Measurements from ENCODE around the gene AKT1.

Gene AKT1

DNA sequence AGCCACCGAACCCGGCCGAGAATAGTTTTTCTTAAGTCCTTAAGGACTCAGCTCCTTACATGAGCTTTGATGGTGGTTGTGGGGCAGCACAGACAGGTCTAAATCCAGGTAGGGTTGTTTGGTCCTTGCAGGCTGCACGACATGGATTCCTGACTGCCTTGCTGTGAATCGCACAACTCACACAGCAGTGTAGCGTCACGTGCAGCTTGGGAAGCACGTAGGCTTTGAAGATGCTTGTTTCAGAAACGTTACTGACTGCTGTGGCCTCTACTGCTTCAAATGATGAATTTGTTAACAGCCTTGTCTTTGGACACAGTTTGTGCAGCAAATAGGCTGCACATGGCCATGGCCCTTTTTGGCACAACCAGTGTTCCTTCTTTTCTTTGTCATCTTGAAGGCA, 35.2 kb upstream of the AKT1 start:
- no peak for DNase-seq (ENCODE audit: extremely low read depth, low read depth)
- TF ChIP-seq, protein P1, sequence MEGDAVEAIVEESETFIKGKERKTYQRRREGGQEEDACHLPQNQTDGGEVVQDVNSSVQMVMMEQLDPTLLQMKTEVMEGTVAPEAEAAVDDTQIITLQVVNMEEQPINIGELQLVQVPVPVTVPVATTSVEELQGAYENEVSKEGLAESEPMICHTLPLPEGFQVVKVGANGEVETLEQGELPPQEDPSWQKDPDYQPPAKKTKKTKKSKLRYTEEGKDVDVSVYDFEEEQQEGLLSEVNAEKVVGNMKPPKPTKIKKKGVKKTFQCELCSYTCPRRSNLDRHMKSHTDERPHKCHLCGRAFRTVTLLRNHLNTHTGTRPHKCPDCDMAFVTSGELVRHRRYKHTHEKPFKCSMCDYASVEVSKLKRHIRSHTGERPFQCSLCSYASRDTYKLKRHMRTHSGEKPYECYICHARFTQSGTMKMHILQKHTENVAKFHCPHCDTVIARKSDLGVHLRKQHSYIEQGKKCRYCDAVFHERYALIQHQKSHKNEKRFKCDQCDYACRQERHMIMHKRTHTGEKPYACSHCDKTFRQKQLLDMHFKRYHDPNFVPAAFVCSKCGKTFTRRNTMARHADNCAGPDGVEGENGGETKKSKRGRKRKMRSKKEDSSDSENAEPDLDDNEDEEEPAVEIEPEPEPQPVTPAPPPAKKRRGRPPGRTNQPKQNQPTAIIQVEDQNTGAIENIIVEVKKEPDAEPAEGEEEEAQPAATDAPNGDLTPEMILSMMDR (IDR thresholded peaks at IDR 0.05; ENCODE audit: low read depth, low read length): no peak

DNA sequence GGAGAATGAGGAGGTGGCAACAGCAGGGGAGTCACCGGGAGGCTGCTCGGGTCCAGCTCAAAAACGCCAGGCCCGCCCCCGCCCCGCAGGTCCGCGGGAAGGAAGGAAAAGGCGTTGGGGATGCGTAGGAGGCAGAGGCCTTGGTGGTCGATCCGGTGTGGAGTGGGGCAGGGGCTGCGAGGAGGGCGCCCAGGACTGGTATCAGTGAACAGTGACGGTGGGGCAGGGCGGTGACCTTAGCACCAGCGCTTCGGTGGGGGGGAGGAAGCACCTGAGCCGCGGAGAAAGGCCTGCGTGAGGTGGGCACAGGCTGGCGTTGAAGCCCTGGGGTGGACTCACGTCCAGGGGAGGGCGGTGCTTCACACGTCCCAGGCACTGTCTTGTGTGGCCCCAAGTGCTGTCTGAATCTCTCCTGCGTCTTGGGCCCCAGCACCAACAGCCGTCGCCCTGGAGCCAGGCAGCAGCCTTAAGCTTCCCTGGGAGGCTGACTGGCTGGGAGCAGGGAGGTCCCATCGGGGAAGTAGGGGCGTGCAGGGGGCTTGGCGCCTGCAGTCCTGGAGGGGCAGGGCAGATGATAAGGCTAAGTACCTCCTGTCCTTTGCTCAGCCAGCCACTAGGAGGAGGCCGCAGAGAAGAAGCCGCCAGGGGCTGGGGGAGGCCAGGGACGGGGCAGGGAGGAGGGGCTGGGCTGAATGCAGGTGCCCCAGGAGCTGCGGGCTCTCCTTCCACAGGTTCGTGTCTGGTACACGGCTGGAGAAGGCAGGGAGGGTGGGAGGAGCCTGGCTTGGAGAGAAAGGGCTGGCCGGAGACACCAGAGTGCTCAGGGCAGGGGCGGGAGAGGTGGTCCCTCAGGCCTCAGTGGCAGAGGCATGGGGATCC, 31.9 kb upstream of the AKT1 start:
- DNase-seq (ENCODE audit: extremely low read depth, low read depth): no peak
- TF ChIP-seq, protein P1 (IDR thresholded peaks at IDR 0.05; ENCODE audit: low read depth, low read length): peak; percentile 48

DNA sequence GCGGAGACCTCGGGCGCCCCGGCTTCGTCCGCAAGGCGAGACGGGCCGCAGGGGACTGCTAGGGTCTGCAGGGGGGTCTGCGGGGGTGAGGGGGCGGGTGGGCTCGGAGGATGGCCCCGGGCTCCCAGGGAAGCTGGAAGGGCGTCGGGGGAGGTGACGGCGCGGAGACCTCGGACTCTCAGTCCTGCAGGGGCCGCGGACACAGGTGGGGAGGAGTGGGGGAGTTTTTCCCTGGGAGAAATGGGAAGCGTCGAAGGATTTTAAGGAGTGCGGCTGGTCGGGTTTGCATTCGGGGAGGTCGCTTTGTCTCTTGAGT, 31.3 kb upstream of the AKT1 start:
- DNase-seq (ENCODE audit: extremely low read depth, low read depth): no peak
- TF ChIP-seq, protein P1 (IDR thresholded peaks at IDR 0.05; ENCODE audit: low read depth, low read length): no peak

DNA sequence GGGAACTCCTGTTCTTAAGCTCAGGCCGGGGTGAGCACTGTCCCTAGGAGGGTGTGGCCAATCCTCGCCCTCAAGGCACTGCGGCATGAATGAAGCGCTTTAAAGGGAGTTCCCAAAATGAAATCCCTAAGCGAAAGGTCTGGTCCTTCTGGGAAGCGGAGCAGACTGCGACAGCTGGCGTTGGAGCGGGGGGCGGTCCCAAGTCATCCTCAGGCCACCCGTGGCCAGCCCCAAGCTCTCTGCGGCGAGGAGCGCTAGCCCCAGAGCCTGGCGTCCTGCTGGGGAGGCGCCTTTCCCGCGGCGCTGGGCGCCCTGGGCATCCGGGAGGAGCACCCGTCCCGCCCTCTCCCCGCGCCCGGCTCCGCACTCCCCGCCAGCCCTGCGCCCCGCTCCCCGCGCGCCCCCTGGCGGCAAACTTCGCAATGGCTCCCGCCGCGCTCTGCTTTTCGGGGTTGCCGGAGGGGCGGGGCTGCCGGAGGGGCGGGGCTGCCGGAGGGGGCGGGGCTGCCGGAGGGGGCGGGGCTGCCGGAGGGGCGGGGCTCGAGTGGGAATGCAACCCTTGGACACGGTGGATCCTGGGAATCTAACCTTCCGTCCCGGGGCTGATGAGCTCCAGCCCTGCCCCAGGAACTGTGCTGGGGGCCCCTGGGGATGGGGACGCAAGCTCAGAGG, 30.8 kb upstream of the AKT1 start:
- DNase-seq (ENCODE audit: extremely low read depth, low read depth): peak; percentile 54
- TF ChIP-seq, protein P1 (IDR thresholded peaks at IDR 0.05; ENCODE audit: low read depth, low read length): peak; percentile 46

DNA sequence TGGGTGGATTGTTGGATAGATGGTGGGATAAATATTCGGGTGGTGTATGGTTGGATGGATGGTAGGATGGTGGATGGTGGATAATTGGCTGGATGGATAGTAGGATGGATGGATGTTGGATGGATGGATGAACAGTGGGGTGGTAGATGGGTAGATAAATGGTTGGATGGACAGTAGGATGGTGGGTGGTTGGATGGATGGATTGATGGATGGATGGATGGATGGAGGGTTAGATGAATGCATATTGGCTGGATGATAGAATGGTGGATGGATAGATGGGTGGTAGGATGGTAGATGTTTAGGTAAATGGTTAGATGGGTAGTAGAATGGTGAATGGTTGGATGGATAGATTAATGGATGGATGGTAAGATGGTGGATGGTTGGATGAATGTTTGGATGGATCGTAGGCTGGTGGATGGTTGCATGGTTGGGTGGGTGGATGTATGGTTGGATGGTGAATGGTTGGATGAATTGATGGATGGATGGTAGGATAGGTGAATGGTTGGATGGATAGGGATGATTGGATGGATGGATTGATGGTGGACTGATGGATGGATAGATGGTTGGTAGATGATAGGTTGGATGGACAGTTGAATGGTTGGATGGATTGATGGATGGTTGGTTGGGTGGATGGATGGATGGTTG, 28.9 kb upstream of the AKT1 start:
- no peak for DNase-seq (ENCODE audit: extremely low read depth, low read depth)
- TF ChIP-seq, protein P1 (IDR thresholded peaks at IDR 0.05; ENCODE audit: low read depth, low read length): no peak

DNA sequence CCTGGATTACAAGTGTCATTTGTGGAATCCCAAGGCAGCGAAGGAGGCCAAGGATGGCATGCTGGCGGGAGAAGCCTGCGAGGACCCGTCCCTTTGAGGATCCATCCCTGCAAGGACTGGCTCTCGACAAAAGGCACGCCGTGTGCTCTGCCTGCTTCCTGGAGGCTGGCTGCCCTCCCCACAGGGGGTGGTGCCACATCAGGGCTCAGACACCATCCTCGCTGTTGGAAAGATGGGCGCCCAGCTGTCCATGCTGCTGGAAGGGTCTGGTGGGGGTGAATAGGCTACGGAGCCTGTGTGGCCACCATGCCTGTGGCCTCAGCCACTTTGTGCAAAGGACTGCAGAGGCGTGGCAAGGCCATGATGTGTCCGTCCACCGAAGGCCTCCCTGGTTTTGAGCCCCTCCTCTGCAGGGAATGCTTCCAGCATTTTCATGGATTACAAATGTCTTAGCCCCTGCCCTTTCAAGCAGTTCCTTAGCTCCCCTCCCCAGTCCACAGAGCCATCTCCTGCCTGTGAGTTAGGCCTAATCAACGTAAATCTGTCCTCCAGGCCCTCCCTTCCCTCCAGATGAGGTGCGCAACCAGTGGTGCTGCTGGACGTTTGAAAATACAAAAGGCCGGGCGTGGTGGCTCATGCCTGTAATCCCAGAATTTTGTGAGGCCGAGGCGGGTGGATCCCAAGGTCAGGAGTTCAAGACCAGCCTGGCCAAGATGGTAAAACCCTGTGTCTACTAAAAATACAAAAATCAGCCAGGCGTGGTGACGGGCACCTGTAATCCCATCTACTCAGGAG, 27.5 kb upstream of the AKT1 start:
- TF ChIP-seq, protein P1 (IDR thresholded peaks at IDR 0.05; ENCODE audit: low read depth, low read length): no peak
- DNase-seq (ENCODE audit: extremely low read depth, low read depth): no peak

Data from AG09319 (cell line).